HCT116 (cell line): ENCODE results near the gene ITIH3. TPM values are rescaled to one million over a fixed set of nuclear protein-coding genes. Genes with fewer than 3 reads are reported as not detected.

Source experiments
- ATAC-seq: fragments of 200-7000 bp; cut with Tn5 transposase; 2 replicates; pipeline ENCODE4 v1.9.1; 2020; ENCODE audit warnings: mild to moderate bottlenecking, moderate library complexity
- BruUV-seq: library from RNA; stranded (reverse); fragments of 400-500 nt; replicated peaks from 2 replicates; lab custom pipeline; 2021; lab: Mats Ljungman, UMichigan
- CTCF ChIA-PET: fragments of 300-600 bp; sonication (Branson Sonifier 250); formaldehyde crosslinking; loops from one replicate; lab custom pipeline; 2021; ENCODE audit warnings: antibody characterized with exemption; lab: Charles Lee
- POLR2A ChIA-PET: fragments of 300-600, 350-600 bp; sonication (Branson Sonifier 250); formaldehyde crosslinking; loops from one replicate; lab custom pipeline; 2021; ENCODE audit warnings: antibody characterized with exemption; lab: Charles Lee
- RAD21 ChIA-PET, 2 experiments: fragments of 300-600 bp; sonication (Branson Sonifier 250); formaldehyde crosslinking; loops; one replicate each; lab custom pipeline; 2023; ENCODE audit warnings: low total read pairs in 2 of 2; ENCODE audit not compliant: uncharacterized antibody in 2 of 2, unreplicated experiment in 2 of 2, low non-redundant PET in 1 of 2; lab: Charles Lee
- DNase-seq: peaks from one replicate; pipeline ENCODE4 v3.0.0-alpha.2; 2010; ENCODE audit warnings: low read depth, low spot score
- H2AFZ ChIP-seq: fragments of 200-600 bp; shearing (Covaris generic), sonication (generic); 2 replicates; pipeline ENCODE4 v1.6.1; 2017; ENCODE audit warnings: low read depth, mixed run types, mixed read lengths, antibody characterized with exemption, low read length; ENCODE audit not compliant: poor library complexity, severe bottlenecking
- H3K27ac ChIP-seq: 2 replicates; pipeline ENCODE4 v1.5.1; 2012; ENCODE audit warnings: low read depth, low read length
- H3K27me3 ChIP-seq: fragments of 200-600 bp; sonication (generic); 2 replicates; pipeline ENCODE4 v1.6.1; 2016; ENCODE audit warnings: mixed run types, low read length, mixed read lengths; ENCODE audit not compliant: insufficient read depth
- H3K36me3 ChIP-seq, 2 experiments: fragments of 200-500 bp in 1 of 2; fragments of 200-600 bp in 1 of 2; sonication (Bioruptor generic) in 1 of 2; sonication (generic) in 1 of 2; 2 replicates each; pipeline versions ENCODE4 v1.5.1 to v1.6.1; 2014 to 2016; ENCODE audit warnings: low read length in 2 of 2, inconsistent platforms in 1 of 2, mixed read lengths in 1 of 2, mixed run types in 1 of 2; ENCODE audit not compliant: insufficient read depth in 2 of 2, control insufficient read depth in 1 of 2
- H3K4me1 ChIP-seq, 2 experiments: fragments of 200-600 bp in 1 of 2; sonication (generic) in 1 of 2; 2 replicates each; pipeline versions ENCODE4 v1.5.1 to v1.6.1; 2012 to 2017; ENCODE audit warnings: low read length in 2 of 2, inconsistent platforms in 1 of 2, mild to moderate bottlenecking in 1 of 2, mixed read lengths in 1 of 2, mixed run types in 1 of 2, moderate library complexity in 1 of 2; ENCODE audit not compliant: insufficient read depth in 2 of 2, control insufficient read depth in 1 of 2
- H3K4me2 ChIP-seq: fragments of 200-600 bp; sonication (generic); 2 replicates; pipeline ENCODE4 v1.6.1; 2017; ENCODE audit warnings: mixed run types, low read length, mixed read lengths
- H3K4me3 ChIP-seq, 2 experiments: fragments of 200-600 bp in 1 of 2; sonication (generic) in 1 of 2; replicated peaks in 1 of 2; 2 replicates each; pipeline ENCODE4 v1.5.1; 2011 to 2016; ENCODE audit warnings: low read length in 2 of 2, control low read depth in 1 of 2, low read depth in 1 of 2, mild to moderate bottlenecking in 1 of 2, mixed read lengths in 1 of 2, mixed run types in 1 of 2
- H3K79me2 ChIP-seq: fragments of 200-600 bp; sonication (generic); 2 replicates; pipeline ENCODE4 v1.6.1; 2017; ENCODE audit warnings: mild to moderate bottlenecking, mixed run types, low read length, moderate library complexity, mixed read lengths; ENCODE audit not compliant: insufficient read depth
- H3K9ac ChIP-seq: fragments of 200-600 bp; sonication (generic); 2 replicates; pipeline ENCODE4 v1.6.1; 2016; ENCODE audit warnings: low read length, mixed read lengths
- H3K9me2 ChIP-seq: fragments of 200-600 bp; sonication (generic), shearing (Covaris generic); 2 replicates; pipeline ENCODE4 v1.6.1; 2017; ENCODE audit warnings: mixed run types, mild to moderate bottlenecking, moderate library complexity; ENCODE audit not compliant: insufficient read depth
- H3K9me3 ChIP-seq, 2 experiments: fragments of 200-500 bp in 1 of 2; fragments of 200-600 bp in 1 of 2; sonication (Bioruptor generic) in 1 of 2; sonication (generic) in 1 of 2; 2 replicates each; pipeline ENCODE4 v1.6.1; 2014 to 2017; ENCODE audit warnings: low read length in 2 of 2, mixed read lengths in 2 of 2, inconsistent platforms in 1 of 2, low read depth in 1 of 2, mild to moderate bottlenecking in 1 of 2, mixed run types in 1 of 2, moderate library complexity in 1 of 2; ENCODE audit not compliant: control insufficient read depth in 1 of 2, insufficient read depth in 1 of 2
- H4K20me1 ChIP-seq: fragments of 200-600 bp; sonication (generic), shearing (Covaris generic); 2 replicates; pipeline ENCODE4 v1.6.1; 2017; ENCODE audit warnings: mixed run types, mild to moderate bottlenecking, moderate library complexity; ENCODE audit not compliant: insufficient read depth
- CEBPB ChIP-seq: IDR thresholded peaks from 2 replicates; pipeline ENCODE4 v1.6.1; 2012; ENCODE audit warnings: low read depth
- EGR1 ChIP-seq: IDR thresholded peaks from 2 replicates; pipeline ENCODE4 v1.6.1; 2012; ENCODE audit warnings: low read depth
- EZH2 ChIP-seq: fragments of 200-600 bp; sonication (generic); IDR thresholded peaks from 2 replicates; pipeline ENCODE4 v1.6.1; 2017; ENCODE audit warnings: antibody characterized with exemption, mixed run types
- JUND ChIP-seq: IDR thresholded peaks from 2 replicates; pipeline ENCODE4 v1.6.1; 2012
- POLR2AphosphoS5 ChIP-seq: IDR thresholded peaks from 2 replicates; pipeline ENCODE4 v1.6.1; 2011; ENCODE audit warnings: mild to moderate bottlenecking, low read depth, low read length, moderate library complexity
- SP1 ChIP-seq: IDR thresholded peaks from 2 replicates; pipeline ENCODE4 v1.6.1; 2012; ENCODE audit warnings: low read depth
- SRF ChIP-seq: IDR thresholded peaks from 2 replicates; pipeline ENCODE4 v1.6.1; 2012; ENCODE audit warnings: low read depth
- ZBTB33 ChIP-seq: IDR thresholded peaks from 2 replicates; pipeline ENCODE4 v1.6.1; 2011; ENCODE audit warnings: mild to moderate bottlenecking, low read length, moderate library complexity; ENCODE audit not compliant: insufficient replicate concordance; ENCODE audit errors: extremely low read depth
- ZFX ChIP-seq: fragments of 450-650 bp; IDR thresholded peaks from 2 replicates; pipeline ENCODE4 v1.6.1; 2017
- intact Hi-C: fragments of 100-400 bp; cut with micrococcal nuclease; formaldehyde crosslinking; loops from 2 replicates; pipeline ENCODE4 v1.10.0; 2022
- total RNA-seq: library from RNA; stranded (reverse); gene quantifications from one replicate; pipeline ENCODE4 v1.2.1, GENCODE V29; 2021; ENCODE audit not compliant: unreplicated experiment

Gene ITIH3
- total RNA-seq, 1 experiment from 2014 or later: 0.44 TPM

- Histone ChIP-seq H3K9me2 (no peaks in the 10 kb centered on the region), H3K4me1 (no peaks in the 10 kb centered on the region), H3K27me3 (peaks cover 19% of the 10 kb centered on the region), H3K9ac (no peak overlapping the region), H2AFZ (no peak overlapping the region), H3K9me3 (no peaks in the 10 kb centered on the region), H3K27ac (no peak overlapping the region), H3K79me2 (no peaks in the 10 kb centered on the region), H3K36me3 (no peaks in the 10 kb centered on the region), H3K4me2 (no peak overlapping the region), H3K4me3 (no peak overlapping the region), H4K20me1 (no peaks in the 10 kb centered on the region)
- DNase-seq (no peak), ATAC-seq (no peak)
- CTCF ChIA-PET: no interaction called here
- RAD21 ChIA-PET: no interaction called here
- POLR2A ChIA-PET: no interaction called here
- BruUV-seq: no TSS peak
- intact Hi-C loops: no loop called here
- no peak for TF ChIP-seq POLR2AphosphoS5
- no peak for TF ChIP-seq CEBPB
- no peak for TF ChIP-seq SP1
- TF ChIP-seq ZBTB33: no peak
- TF ChIP-seq EGR1: no peak
- TF ChIP-seq EZH2: no peak
- TF ChIP-seq SRF: no peak
- no peak for TF ChIP-seq JUND
- no peak for TF ChIP-seq ZFX
Measured at GRCh38 chr3:52786330-52787215, 8.0 kb upstream of the ITIH3 start.
